RPMI7951 (cell line): ENCODE results near the gene PEX6. TPM values are rescaled to one million over a fixed set of nuclear protein-coding genes. Genes with fewer than 3 reads are reported as not detected.
A peak's percentile ranks its signal among the peaks of the same experiment; 100 is the strongest.

Source experiments
- DNase-seq: peaks from one replicate; pipeline ENCODE4 v3.0.0-alpha.2; 2012; ENCODE audit warnings: low read depth
- total RNA-seq: library from RNA; depleted of rRNA; stranded (reverse); fragments of >200 nt; shearing (Covaris generic); gene quantifications from 2 replicates; pipeline ENCODE4 v1.2.3, GENCODE V29; 2014; rRNA removed

PEX6 gene
- total RNA-seq, 1 experiment from 2014 or later: 16.5 TPM

- no peak for DNase-seq
Measured at GRCh38 chr6:42936398-42936797, 42.6 kb downstream of the PEX6 start.

DNA sequence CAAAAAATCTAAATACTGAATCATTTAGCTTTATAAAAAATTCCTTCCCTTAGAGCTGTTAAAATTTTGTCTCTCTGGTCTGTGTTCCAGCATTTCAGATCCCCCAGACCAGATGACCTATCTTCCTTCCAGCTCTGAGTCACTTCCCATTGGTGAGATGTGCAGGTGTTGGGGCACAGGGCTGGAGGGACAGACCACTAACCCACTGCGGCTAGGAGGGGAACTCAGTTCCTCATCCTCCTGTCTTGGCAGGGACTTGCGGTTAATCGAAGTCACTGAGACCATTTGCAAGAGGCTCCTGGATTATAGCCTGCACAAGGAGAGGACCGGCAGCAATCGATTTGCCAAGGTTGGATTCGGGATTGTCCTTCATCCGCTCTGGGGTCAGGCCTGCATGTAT lies 43.7 kb downstream of the PEX6 start:
- no peak for DNase-seq

- no peak for DNase-seq
Measured at GRCh38 chr6:42933205-42933604, 45.8 kb downstream of the PEX6 start.

- no peak for DNase-seq
Measured at GRCh38 chr6:42932412-42932811, 46.6 kb downstream of the PEX6 start.

- DNase-seq: peak; percentile 75
Measured at GRCh38 chr6:42929821-42930360, 49.1 kb downstream of the PEX6 start.

DNA sequence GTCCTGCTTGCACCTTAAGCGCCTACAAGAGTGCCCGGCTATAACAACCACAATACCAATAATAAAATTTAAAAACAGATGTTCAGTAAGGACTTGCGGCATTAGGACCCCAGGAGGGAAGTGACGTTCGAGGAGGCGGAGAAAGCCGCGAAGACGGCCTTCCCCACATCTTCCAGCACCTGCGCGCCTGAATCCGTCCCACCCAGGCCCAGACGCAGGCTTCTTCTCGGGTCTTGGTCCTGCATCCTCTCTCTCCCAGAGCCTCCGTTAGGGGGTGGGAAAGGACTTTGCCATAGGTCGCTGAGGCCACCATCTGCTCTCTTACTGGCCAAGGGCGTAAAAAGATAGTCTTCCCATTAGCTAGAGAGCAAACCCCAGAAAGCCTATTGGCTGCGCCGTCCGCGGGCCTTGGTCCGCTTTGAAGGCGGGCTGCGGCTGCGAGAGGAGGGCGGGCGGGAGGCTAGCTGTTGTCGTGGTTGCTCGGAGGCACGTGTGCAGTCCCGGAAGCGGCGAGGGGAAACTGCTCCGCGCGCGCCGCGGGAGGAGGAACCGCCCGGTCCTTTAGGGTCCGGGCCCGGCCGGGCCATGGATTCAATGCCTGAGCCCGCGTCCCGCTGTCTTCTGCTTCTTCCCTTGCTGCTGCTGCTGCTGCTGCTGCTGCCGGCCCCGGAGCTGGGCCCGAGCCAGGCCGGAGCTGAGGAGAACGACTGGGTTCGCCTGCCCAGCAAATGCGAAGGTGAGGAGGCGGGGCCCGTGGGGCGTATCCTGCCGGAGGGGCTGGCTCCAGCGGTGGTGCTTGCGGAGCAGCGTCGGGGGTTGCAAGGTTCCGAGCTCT lies 49.8 kb downstream of the PEX6 start, which contains the start of gene CNPY3:
Gene CNPY3 (plus strand): TSS at position 495 of the 835 bp plus-strand sequence. CDS start 91 bp downstream, at position 586.
- peak; percentile 99 for DNase-seq

DNA sequence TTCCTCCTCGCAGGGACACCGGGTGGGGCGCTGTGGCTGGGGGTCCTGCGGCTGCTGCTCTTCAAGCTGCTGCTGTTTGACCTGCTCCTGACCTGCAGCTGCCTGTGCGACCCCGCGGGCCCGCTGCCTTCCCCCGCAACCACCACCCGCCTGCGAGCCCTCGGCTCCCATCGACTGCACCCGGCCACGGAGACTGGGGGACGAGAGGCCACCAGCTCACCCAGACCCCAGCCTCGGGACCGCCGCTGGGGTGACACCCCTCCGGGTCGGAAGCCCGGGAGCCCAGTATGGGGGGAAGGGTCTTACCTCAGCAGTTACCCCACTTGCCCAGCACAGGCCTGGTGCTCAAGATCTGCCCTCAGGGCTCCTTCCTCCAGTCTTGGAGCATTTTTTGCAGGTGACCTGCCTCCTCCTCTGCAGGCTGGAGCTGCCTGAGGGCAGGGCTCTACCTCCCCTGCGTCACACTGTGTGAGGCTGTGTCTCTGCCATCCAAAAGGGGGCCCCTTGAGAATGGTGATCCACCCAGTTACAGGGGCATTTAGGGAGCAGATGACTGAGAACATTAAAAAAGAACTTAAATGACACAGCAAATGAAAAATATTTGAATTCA lies 53.6 kb downstream of the PEX6 start:
- DNase-seq: no peak

DNA sequence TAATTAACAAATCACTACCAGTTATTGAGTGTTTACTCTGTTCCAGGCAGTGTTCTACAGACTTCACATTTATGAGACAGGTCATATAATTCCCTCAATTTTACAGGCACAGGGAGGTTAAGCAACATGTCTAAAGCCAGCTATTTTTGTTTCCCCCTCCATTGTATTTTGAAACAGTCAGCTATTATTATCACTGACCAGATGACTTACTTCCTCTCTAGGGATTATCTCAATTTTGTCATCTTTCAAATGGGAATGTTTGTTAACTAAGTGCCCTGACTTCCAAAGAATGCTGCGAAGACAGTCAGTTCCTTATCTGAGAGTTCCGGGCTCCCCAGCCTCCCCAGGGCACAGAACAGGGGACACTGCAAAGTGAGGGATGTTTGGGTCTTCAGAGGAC lies 55.3 kb downstream of the PEX6 start:
- DNase-seq: peak; percentile 8

DNA sequence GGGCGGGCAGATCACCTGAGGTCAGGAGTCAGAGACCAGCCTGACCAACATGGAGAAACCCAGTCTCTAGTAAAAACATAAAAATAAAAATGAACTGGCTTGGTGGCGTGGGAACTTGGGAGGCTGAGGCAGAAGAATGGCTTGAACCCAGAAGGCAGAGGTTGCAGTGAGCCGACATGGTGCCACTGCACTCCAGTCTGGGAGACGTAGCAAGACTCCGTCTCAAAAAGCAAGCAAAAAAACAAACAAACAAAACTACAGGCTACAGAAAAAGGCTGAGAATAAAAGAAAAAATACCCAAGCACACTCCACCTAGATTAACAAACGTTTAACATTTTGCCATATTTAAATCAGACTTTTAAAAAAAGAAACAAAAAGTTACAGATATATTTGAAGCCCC lies 57.2 kb downstream of the PEX6 start:
- no peak for DNase-seq

- no peak for DNase-seq
Measured at GRCh38 chr6:42916288-42916687, 62.7 kb downstream of the PEX6 start.

DNA sequence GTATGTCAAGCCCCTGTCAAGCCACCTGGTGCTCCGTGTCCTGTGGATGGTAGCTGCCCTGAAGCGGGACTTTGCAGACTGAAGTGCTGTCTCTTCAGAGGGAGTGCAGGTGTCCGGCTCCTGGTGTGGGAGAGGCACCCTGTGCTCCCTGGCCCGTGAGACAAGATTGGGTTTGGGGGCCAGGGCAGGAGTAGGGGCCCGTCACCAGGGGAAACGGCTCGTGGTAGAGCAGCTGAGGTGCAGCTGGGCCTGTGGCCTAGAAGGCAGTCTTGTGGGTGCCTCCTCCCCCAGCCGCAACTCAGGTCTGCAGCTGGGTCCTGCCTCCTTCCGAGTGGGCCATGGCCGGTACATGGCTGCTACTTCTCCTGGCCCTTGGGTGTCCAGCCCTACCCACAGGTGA lies 63.2 kb downstream of the PEX6 start, which contains the start of gene PTCRA:
Gene PTCRA (plus strand): TSS at position 322 of the 400 bp plus-strand sequence. CDS start 17 bp downstream, at position 339.
- no peak for DNase-seq

- DNase-seq: no peak
Measured at GRCh38 chr6:42914546-42914945, 64.4 kb downstream of the PEX6 start.

Other genes with a start within 250 kb of the PEX6 start
- gene TBCC, start 233.1 kb downstream of the PEX6 start, total RNA-seq: 47.8 and 63.7 TPM in 2 replicates
- 4.2 and 4.4 TPM in 2 replicates for gene BICRAL, start 197.1 kb downstream of the PEX6 start, total RNA-seq
- 142 and 157 TPM in 2 replicates for gene RPL7L1, start 99.6 kb downstream of the PEX6 start, total RNA-seq
- not detected in 2 replicates for gene PTCRA, start 63.1 kb downstream of the PEX6 start, total RNA-seq
- 70.0 and 83.3 TPM in 2 replicates for gene CNPY3, start 49.7 kb downstream of the PEX6 start, total RNA-seq
- 0.12 TPM in 1 of 2 replicates, not detected in the other for gene GNMT, start 18.4 kb downstream of the PEX6 start, total RNA-seq
- gene PPP2R5D, start 5.4 kb upstream of the PEX6 start, total RNA-seq: 81.0 and 98.6 TPM in 2 replicates
- 131 and 184 TPM in 2 replicates for gene MEA1, start 34.8 kb upstream of the PEX6 start, total RNA-seq
- 69.3 and 89.0 TPM in 2 replicates for gene KLHDC3, start 35.1 kb upstream of the PEX6 start, total RNA-seq
- 117 and 148 TPM in 2 replicates for gene RRP36, start 42.4 kb upstream of the PEX6 start, total RNA-seq
- 16.5 and 18.2 TPM in 2 replicates for gene CUL7, start 74.7 kb upstream of the PEX6 start, total RNA-seq
- gene MRPL2, start 80.3 kb upstream of the PEX6 start, total RNA-seq: 50.0 and 54.3 TPM in 2 replicates
- 9.4 and 12.3 TPM in 2 replicates for gene KLC4, start 80.5 kb upstream of the PEX6 start, total RNA-seq
- 59.6 and 66.4 TPM in 2 replicates for gene PTK7, start 97.1 kb upstream of the PEX6 start, total RNA-seq
- 10.7 and 16.7 TPM in 2 replicates for gene SRF, start 192.1 kb upstream of the PEX6 start, total RNA-seq
- 6.6 and 9.9 TPM in 2 replicates for gene CUL9, start 203.0 kb upstream of the PEX6 start, total RNA-seq